Right cardiac atrium (tissue), 5 donors: ENCODE results near the gene ASIC3. TPM values are rescaled to one million over a fixed set of nuclear protein-coding genes. Genes with fewer than 3 reads are reported as not detected.
A peak's percentile ranks its signal among the peaks of the same experiment; 100 is the strongest.

Source experiments
- ATAC-seq, 2 donors: fragments of 200-7000 bp; cut with Tn5 transposase; one replicate each; pipeline versions ENCODE4 v1.8.0 to v1.9.1; 2020; ENCODE audit warnings: moderate library complexity in 2 of 2, mild to moderate bottlenecking in 1 of 2
- DNase-seq, 3 donors: peaks; one replicate each; pipeline ENCODE4 v3.0.0-alpha.2; 2020
- H3K27ac ChIP-seq: one replicate; pipeline ENCODE4 v1.5.1; 2013; ENCODE audit warnings: mild to moderate bottlenecking, low read length, control low read depth, moderate library complexity
- H3K27me3 ChIP-seq: one replicate; pipeline ENCODE4 v1.6.1; 2013; ENCODE audit not compliant: control insufficient read depth, insufficient read depth
- H3K4me1 ChIP-seq: one replicate; pipeline ENCODE4 v1.6.1; 2013; ENCODE audit warnings: low read length; ENCODE audit not compliant: control insufficient read depth, insufficient read depth
- H3K4me3 ChIP-seq: one replicate; pipeline ENCODE4 v1.5.1; 2013; ENCODE audit warnings: low read length, control low read depth
- H3K9me3 ChIP-seq: one replicate; pipeline ENCODE4 v1.6.1; 2013; ENCODE audit warnings: low read length; ENCODE audit not compliant: control insufficient read depth
- WGBS: extraction: QIAGEN DNeasy Blood & Tissue Kit; methylation state at CpG from one replicate; pipeline ENCODE4 v1.1.7; 2013; 5-methylcytosine and 5-hydroxymethylcytosine counted together
- intact Hi-C, 4 donors: fragments of 100-400 bp; cut with DNase I; formaldehyde crosslinking; loops; one replicate each; pipeline versions ENCODE4 v1.11.0 to v1.14.0; 2022 to 2023
- polyA plus RNA-seq: library from polyadenylated mRNA; stranded (reverse); fragments of 200-250 nt; gene quantifications from one replicate; pipeline ENCODE4 v1.2.3, GENCODE V29; 2013
- total RNA-seq, 4 donors: library from RNA; stranded (reverse); fragmentation: NEBNext Ultra II Directional; extraction: Animal tissue kit (Norgen Biotek cat#: 25700); gene quantifications; one replicate each; pipeline ENCODE4 v1.2.1, GENCODE V29; 2021
- donor health status: healthy with polysubstance abuse.
- donor health status: DM: no; HTN: yes; CAD: no.
- donor health status: DM: no; HTN: no; CAD: no.
- donor health status: DM: no; HTN: yes; CAD: no; lungs with severe emphysema.
- donor health status: DM: yes; HTN: yes; CAD: no.

ASIC3 gene
- total and polyA plus RNA-seq, 5 donors, result 4.0 to 6.5 (median 5.3) TPM

GRCh38 chr7:151088856-151089699 lies 40.7 kb downstream of the ASIC3 start:
- Histone ChIP-seq H3K27me3 (no peaks in the 10 kb centered on the region), H3K4me3 (peak overlapping the region; percentile 4), H3K27ac (peak overlapping the region; percentile 94), H3K9me3 (no peaks in the 10 kb centered on the region), H3K4me1 (peaks cover 10% of the 10 kb centered on the region)
- DNase-seq (peak; percentile 84 to 91 (median 87)), ATAC-seq (peak; percentile 59 to 76)
- intact Hi-C loops, result loop anchor here in 1 of 4 donors (10.0 kb wide), 1 partner anchor 64 kb away; the partner anchor contains the start of genes ABCB8 and ATG9B
- 35% methylated on average over 30 of the region's 30 CpGs for WGBS

DNA sequence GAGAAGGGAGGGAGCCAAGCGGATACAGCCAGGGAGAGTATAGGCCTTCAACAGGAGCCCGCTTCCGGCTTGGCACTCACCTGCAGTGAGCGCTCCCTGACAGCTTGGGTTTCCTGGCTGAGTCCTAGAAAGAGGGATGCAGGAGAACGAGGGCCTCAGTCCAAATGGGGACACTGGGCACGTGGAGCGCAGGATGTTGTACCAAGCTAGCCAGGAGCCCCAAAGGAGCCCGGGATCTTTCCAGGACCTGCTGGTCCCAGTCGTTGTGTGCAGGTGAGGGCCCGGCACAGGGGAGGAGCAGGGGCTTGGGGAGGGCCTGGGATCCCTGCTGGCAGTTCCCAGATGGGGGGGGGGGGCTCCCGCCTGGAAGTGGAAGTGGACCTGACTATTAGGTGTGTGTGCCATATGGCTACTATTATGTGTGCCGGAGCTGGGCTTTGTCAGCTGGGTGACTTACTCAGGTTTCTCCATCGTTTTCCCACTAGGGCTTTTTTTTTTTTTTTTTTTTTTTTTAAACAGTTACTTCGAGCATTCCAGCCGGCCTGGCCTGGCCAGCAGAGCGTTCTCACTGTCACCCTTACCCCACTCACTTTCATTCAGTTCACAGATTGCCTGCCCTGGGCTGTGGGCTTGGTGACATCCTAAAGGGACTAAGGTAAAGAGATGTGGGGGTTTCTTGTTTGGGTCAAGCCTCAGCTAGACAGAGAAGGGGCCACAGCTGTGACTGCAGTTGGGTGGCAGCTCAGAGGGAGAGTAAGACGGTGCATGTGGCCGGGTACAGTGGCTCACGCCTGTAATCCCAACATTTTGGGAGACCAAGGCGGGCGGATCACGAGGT lies 41.8 kb downstream of the ASIC3 start:
- peak in 1 of 3 donors; percentile 57 for DNase-seq
- H3K27ac ChIP-seq, result peak overlapping the region; percentile 94
- no peak for ATAC-seq
- H3K27me3 ChIP-seq, result no peaks in the 10 kb centered on the region
- H3K4me1 ChIP-seq, result peaks cover 10% of the 10 kb centered on the region
- 70% methylated on average over 22 of the region's 22 CpGs for WGBS
- no peaks in the 10 kb centered on the region for H3K9me3 ChIP-seq
- no peak overlapping the region for H3K4me3 ChIP-seq
- intact Hi-C loops, result loop anchor here in 1 of 4 donors (10.0 kb wide), 1 partner anchor 65 kb away; the partner anchor contains the start of genes ABCB8 and ATG9B

DNA sequence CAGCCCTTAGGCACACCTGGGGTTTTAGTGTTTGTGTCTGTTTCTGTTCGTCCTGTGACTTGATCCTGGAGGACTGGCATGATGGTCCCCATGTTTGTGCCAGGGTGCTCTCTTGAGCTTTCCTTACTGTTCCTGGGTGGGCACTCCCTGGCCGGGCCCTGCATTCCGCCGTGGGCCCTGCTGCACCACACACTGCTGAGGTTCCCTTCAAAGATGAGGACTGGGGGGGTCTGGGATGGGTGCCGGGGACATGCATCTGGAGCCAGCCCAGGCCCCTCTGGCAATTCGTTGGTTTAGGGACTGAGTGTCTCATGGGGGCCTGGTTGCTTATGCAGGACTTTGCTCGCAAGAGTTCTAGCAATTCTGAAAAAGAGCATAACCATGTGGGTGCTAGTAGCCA lies 42.7 kb downstream of the ASIC3 start:
- no peaks in the 10 kb centered on the region for H3K9me3 ChIP-seq
- DNase-seq (peak in 1 of 3 donors; percentile 36), ATAC-seq (no peak)
- no peak overlapping the region for H3K27ac ChIP-seq
- no peaks in the 10 kb centered on the region for H3K27me3 ChIP-seq
- intact Hi-C loops, result no loop called here
- peaks cover 10% of the 10 kb centered on the region for H3K4me1 ChIP-seq
- 83% methylated on average over 7 of the region's 7 CpGs for WGBS
- H3K4me3 ChIP-seq, result no peak overlapping the region

GRCh38 chr7:151091431-151091830 lies 43.1 kb downstream of the ASIC3 start:
- peaks cover 10% of the 10 kb centered on the region for H3K4me1 ChIP-seq
- 57% methylated on average over 6 of the region's 6 CpGs for WGBS
- peak in 2 of 3 donors; percentile 17 to 38 for DNase-seq

DNA sequence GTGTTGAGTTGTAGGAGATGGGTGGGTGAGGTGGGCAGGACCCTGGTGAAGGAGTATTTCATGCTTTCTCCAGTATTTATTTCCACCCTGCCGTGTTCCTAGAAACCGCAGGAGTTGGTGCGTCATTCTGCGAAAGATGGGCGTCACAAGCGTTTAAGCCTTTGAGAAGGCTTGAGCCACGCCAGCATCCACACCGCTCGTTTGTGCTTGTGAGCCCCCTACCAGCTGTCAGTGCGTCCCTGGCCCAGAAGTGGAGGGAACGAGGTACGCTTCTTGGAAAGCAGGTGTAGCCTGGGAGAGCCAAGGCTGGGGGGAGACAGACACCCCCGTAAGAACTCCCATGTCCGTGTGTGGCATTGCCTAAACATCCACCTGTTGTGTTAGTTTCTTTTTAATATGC lies 43.7 kb downstream of the ASIC3 start:
- H3K27ac ChIP-seq, result no peak overlapping the region
- H3K9me3 ChIP-seq, result no peaks in the 10 kb centered on the region
- H3K4me3 ChIP-seq, result no peak overlapping the region
- DNase-seq (peak in 1 of 3 donors; percentile 33), ATAC-seq (no peak)
- WGBS, result 90% methylated on average over 14 of the region's 14 CpGs
- peaks cover 10% of the 10 kb centered on the region for H3K4me1 ChIP-seq
- intact Hi-C loops, result no loop called here
- no peaks in the 10 kb centered on the region for H3K27me3 ChIP-seq

More at GRCh38 chr7:151091431-151091830, 43.1 kb downstream of the ASIC3 start:
- no peak overlapping the region for H3K27ac ChIP-seq
- no peak overlapping the region for H3K4me3 ChIP-seq
- H3K27me3 ChIP-seq, result no peaks in the 10 kb centered on the region
- intact Hi-C loops, result no loop called here
- no peaks in the 10 kb centered on the region for H3K9me3 ChIP-seq
- ATAC-seq, result no peak

- no peak for ATAC-seq
Observed at GRCh38 chr7:151093748-151094147, 45.4 kb downstream of the ASIC3 start.

GRCh38 chr7:151094675-151095074 lies 46.3 kb downstream of the ASIC3 start:
- Histone ChIP-seq H3K4me1 (peaks cover 5% of the 10 kb centered on the region), H3K4me3 (no peak overlapping the region), H3K9me3 (no peaks in the 10 kb centered on the region), H3K27ac (no peak overlapping the region), H3K27me3 (no peaks in the 10 kb centered on the region)
- intact Hi-C loops, result no loop called here
- WGBS, result 79% methylated on average over 5 of the region's 5 CpGs
- no peak for DNase-seq
- ATAC-seq, result no peak

More at GRCh38 chr7:151093748-151094147, 45.4 kb downstream of the ASIC3 start:
- 94% methylated on average over 6 of the region's 6 CpGs for WGBS
- H3K27ac ChIP-seq, result no peak overlapping the region
- H3K9me3 ChIP-seq, result no peaks in the 10 kb centered on the region
- peaks cover 7% of the 10 kb centered on the region for H3K4me1 ChIP-seq
- no peak for DNase-seq
- H3K27me3 ChIP-seq, result no peaks in the 10 kb centered on the region
- H3K4me3 ChIP-seq, result no peak overlapping the region
- intact Hi-C loops, result no loop called here

DNA sequence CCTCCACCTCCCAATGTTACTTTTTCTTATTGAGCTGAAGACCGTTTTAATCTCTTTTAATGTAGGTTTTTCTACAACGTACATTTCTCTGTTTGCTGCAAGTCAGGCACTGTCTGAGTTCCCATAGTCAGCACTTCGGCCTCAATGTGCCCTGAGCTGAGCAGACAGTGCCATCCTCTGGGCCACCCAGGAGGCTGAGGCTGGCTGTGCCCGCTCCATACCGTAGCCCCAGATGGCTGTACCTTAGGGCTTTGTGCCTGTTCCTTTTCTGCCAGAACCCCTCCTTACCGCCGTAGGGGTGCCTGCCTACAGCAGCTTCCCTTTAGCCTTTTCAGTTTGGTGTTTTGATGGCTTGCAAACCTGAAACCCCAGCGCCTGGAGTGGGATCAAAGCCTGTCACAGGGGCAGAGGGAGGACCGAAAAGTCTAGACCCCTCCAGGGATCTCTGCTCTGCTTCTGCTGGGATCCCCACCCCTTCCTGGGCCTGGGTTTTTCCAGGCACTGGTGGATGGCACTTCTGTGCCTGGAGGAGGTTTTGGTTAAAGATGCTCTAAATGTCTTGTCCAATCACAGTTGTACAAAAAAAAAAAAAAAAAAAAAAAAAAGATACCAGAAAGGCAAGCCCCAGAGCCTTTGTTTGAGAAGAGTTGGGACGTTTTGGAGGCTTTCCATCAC lies 46.9 kb downstream of the ASIC3 start:
- no peaks in the 10 kb centered on the region for H3K27me3 ChIP-seq
- intact Hi-C loops, result no loop called here
- no peak overlapping the region for H3K4me3 ChIP-seq
- 75% methylated on average over 10 of the region's 10 CpGs for WGBS
- H3K4me1 ChIP-seq, result peaks cover 5% of the 10 kb centered on the region
- DNase-seq, result no peak
- no peak for ATAC-seq
- no peak overlapping the region for H3K27ac ChIP-seq
- no peaks in the 10 kb centered on the region for H3K9me3 ChIP-seq

DNA sequence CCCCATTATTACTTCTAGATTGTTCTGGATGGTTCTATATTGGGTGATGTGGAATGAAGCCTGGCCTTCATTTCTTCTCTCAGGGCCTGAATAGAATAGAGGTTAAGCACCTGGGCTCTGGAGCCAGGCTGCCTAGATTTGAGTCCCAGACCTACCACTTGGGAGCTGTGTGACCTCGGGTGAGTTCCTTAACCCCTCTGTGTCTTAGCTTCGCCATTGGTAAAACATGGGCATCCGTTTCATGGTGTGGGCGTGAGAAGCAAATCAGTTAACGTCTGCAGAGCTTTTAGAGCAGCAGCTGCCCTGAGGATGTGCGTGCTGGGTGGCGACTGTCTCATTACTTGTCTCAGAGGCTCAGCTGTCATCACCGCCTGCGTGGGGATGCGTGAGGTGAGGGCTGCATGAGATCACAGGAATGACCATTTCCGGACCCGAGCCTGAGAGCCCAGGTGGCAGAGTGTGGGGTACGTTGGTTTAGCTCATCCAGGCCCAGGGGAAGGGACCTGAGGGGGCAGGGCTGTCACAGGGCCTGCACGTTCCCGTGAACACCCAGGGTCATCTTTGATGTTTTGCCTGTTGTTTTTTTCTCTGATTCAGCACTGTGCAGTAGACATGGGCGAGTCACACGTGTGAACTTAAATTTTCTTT lies 47.6 kb downstream of the ASIC3 start:
- ATAC-seq, result no peak
- intact Hi-C loops, result no loop called here
- Histone ChIP-seq H3K27me3 (no peaks in the 10 kb centered on the region), H3K9me3 (no peaks in the 10 kb centered on the region), H3K27ac (no peak overlapping the region), H3K4me3 (no peak overlapping the region), H3K4me1 (peaks cover 3% of the 10 kb centered on the region)
- 75% methylated on average over 17 of the region's 17 CpGs for WGBS
- no peak for DNase-seq

DNA sequence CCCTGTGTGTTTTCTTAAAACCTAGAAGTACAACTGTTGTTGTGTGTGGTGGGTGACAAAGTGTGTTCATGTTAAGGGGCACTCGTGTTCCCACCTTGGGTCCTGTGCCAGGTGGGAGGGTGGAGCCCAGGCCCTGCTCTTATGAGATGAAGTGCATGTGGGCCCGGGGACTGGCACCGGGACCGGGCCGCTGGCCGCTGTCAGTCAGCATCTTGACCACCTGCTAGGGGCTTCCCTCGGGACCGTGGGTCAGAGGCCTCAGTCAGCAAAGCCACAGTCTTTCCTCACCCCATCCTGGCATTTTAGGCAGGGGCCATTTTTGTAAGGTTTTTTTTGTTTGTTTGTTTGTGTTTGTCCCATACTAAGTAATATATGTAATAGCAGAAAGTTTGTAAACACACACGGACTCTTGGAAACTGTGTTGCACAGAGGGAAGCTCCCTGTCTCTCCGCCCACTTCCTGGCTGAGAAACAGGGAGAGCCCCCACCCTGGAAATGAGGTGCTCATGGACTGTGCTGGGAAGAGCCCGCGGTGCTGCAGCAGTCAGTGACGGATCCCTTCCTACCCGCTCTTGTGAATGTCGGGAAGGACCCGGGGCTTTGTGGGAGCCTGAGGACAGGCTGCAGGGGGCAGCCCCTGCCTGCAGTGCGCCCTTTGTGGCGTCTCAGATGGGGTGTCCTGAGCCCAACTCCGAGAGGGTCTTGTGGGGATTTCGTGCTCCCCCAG lies 51.3 kb downstream of the ASIC3 start:
- H3K9me3 ChIP-seq, result no peaks in the 10 kb centered on the region
- WGBS, result 69% methylated on average over 20 of the region's 20 CpGs
- intact Hi-C loops, result no loop called here
- H3K4me3 ChIP-seq, result no peak overlapping the region
- ATAC-seq (peak in 1 of 2 donors; percentile 72), DNase-seq (peak in 2 of 3 donors; percentile 28 to 38)
- H3K4me1 ChIP-seq, result peaks cover 3% of the 10 kb centered on the region
- no peaks in the 10 kb centered on the region for H3K27me3 ChIP-seq
- no peak overlapping the region for H3K27ac ChIP-seq
